ENCODE results near the gene TNS1. TPM values are rescaled to one million over a fixed set of nuclear protein-coding genes. Genes with fewer than 3 reads are reported as not detected.

TNS1 gene
- total and polyA plus RNA-seq, 10 of the 15 experiments (the other 5 are each of a cell fraction or from before 2014, with no cell fraction given), result 0.05 to 0.44 TPM; not detected in 8

- TF ChIP-seq ATF2 (IDR thresholded peaks at IDR 0.05; ENCODE audit: low read length) (no peak), CREB1 (IDR thresholded peaks at IDR 0.05; ENCODE audit: low read depth) (no peak), FOXM1 (IDR thresholded peaks at IDR 0.05; ENCODE audit: low read depth, low read length) (no peak), BACH1 (IDR thresholded peaks at IDR 0.05; ENCODE audit: borderline replicate concordance) (no peak), MEF2A (IDR thresholded peaks at IDR 0.05; ENCODE audit: insufficient read depth, low read depth, low read length) (no peak), SIX5 (IDR thresholded peaks at IDR 0.05; ENCODE audit: low read depth, low read length, severe bottlenecking) (no peak), HSF1 (IDR thresholded peaks at IDR 0.05; ENCODE audit: low read depth, low read length) (no peak), SPI1 (IDR thresholded peaks at IDR 0.05; ENCODE audit: borderline replicate concordance, insufficient read depth, low read depth, low read length) (peak; percentile 82), CHD4 (IDR thresholded peaks at IDR 0.05) (no peak), BHLHE40 (IDR thresholded peaks at IDR 0.05; ENCODE audit: borderline replicate concordance in 1 of 2, low read depth in 2 of 2, low read length in 1 of 2) (peak; percentile 28 to 81; a peak in 3 of 4 replicates), NFYA (IDR thresholded peaks at IDR 0.05; ENCODE audit: borderline replicate concordance, low read depth, low read length) (no peak), ZBTB4 (CRISPR knock-in tag; IDR thresholded peaks at IDR 0.05) (no peak)
- TF ChIP-seq, protein P1, sequence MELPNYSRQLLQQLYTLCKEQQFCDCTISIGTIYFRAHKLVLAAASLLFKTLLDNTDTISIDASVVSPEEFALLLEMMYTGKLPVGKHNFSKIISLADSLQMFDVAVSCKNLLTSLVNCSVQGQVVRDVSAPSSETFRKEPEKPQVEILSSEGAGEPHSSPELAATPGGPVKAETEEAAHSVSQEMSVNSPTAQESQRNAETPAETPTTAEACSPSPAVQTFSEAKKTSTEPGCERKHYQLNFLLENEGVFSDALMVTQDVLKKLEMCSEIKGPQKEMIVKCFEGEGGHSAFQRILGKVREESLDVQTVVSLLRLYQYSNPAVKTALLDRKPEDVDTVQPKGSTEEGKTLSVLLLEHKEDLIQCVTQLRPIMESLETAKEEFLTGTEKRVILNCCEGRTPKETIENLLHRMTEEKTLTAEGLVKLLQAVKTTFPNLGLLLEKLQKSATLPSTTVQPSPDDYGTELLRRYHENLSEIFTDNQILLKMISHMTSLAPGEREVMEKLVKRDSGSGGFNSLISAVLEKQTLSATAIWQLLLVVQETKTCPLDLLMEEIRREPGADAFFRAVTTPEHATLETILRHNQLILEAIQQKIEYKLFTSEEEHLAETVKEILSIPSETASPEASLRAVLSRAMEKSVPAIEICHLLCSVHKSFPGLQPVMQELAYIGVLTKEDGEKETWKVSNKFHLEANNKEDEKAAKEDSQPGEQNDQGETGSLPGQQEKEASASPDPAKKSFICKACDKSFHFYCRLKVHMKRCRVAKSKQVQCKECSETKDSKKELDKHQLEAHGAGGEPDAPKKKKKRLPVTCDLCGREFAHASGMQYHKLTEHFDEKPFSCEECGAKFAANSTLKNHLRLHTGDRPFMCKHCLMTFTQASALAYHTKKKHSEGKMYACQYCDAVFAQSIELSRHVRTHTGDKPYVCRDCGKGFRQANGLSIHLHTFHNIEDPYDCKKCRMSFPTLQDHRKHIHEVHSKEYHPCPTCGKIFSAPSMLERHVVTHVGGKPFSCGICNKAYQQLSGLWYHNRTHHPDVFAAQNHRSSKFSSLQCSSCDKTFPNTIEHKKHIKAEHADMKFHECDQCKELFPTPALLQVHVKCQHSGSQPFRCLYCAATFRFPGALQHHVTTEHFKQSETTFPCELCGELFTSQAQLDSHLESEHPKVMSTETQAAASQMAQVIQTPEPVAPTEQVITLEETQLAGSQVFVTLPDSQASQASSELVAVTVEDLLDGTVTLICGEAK (IDR thresholded peaks at IDR 0.05; ENCODE audit: borderline replicate concordance), result no peak
- TF ChIP-seq, protein P2, sequence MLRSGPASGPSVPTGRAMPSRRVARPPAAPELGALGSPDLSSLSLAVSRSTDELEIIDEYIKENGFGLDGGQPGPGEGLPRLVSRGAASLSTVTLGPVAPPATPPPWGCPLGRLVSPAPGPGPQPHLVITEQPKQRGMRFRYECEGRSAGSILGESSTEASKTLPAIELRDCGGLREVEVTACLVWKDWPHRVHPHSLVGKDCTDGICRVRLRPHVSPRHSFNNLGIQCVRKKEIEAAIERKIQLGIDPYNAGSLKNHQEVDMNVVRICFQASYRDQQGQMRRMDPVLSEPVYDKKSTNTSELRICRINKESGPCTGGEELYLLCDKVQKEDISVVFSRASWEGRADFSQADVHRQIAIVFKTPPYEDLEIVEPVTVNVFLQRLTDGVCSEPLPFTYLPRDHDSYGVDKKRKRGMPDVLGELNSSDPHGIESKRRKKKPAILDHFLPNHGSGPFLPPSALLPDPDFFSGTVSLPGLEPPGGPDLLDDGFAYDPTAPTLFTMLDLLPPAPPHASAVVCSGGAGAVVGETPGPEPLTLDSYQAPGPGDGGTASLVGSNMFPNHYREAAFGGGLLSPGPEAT (IDR thresholded peaks at IDR 0.05; ENCODE audit: low read depth), result no peak
- TF ChIP-seq, protein P3, sequence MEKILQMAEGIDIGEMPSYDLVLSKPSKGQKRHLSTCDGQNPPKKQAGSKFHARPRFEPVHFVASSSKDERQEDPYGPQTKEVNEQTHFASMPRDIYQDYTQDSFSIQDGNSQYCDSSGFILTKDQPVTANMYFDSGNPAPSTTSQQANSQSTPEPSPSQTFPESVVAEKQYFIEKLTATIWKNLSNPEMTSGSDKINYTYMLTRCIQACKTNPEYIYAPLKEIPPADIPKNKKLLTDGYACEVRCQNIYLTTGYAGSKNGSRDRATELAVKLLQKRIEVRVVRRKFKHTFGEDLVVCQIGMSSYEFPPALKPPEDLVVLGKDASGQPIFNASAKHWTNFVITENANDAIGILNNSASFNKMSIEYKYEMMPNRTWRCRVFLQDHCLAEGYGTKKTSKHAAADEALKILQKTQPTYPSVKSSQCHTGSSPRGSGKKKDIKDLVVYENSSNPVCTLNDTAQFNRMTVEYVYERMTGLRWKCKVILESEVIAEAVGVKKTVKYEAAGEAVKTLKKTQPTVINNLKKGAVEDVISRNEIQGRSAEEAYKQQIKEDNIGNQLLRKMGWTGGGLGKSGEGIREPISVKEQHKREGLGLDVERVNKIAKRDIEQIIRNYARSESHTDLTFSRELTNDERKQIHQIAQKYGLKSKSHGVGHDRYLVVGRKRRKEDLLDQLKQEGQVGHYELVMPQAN (conservative IDR thresholded peaks at IDR 0.05), result no peak
These were observed 43.4 kb upstream of the TNS1 start (continued) for GRCh38 chr2:218046238-218046637.
